CD4-positive, alpha-beta T cell treated with Interleukin-21 for 1 hour (primary cell): ENCODE data around the gene C11orf52.

ENCODE experiments used
- DNase-seq: peaks from one replicate; pipeline ENCODE4 v3.0.0-alpha.2; 2020

The C11orf52 gene

DNA sequence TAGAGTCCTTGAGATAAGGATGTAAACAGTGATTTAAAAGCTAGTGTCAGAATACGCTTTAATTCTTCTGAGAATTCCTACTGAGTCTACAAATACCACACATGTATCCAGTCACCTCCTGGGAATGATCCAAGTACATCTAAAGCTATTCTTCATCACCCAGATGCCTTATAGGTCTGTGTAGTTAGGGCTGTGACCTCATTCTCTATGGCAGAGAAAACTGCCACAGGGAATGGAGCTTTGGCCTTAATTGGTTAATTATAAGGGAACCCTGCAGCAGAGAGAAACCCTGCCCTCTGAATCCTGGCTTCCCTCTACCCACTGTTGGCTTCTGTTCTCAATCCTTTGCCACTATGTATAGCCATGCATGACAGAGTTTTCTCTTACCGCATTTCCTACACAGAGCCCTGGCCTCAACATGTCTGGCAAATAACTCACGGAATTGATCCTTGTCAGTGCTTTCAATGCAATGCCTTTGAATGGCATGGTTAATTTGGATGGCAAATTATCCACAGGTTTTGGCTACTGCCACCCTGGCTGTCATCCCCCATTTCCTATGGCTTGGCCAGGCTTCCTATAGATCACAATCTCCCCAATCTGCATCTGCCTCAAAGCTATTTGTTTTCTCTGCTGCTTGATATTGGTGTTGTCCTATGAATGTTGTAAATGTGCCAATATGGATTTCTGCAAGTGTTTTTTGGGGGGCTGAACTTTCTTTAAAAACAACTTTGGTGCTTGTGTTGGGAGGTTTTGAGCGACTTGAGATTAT, 21.3 kb downstream of the C11orf52 start:
- no peak for DNase-seq

- DNase-seq, result no peak
These were observed 23.2 kb downstream of the C11orf52 start for GRCh38 chr11:111941963-111942362.

GRCh38 chr11:111942829-111943228, 24.1 kb downstream of the C11orf52 start:
- no peak for DNase-seq

GRCh38 chr11:111944139-111944538, 25.4 kb downstream of the C11orf52 start:
- no peak for DNase-seq

DNA sequence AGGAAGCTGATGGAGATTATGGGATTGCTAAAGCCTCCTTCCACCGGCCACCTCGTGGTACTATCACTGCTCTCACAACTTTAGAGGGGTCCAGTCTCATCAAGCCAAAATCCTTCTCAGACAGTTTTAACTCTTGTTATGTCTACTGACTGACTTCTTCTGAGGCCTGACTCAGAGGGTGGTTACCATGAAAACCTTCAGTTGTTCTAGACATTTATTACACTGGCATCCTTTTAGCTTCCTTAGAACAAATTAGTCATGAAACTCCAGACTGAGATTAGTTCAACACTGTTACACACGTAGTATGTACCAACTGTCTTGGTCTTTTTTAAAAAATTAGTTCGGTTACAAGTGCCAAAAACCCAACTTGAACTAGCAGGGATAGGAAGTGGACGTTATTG, 25.9 kb downstream of the C11orf52 start:
- DNase-seq, result no peak

DNA sequence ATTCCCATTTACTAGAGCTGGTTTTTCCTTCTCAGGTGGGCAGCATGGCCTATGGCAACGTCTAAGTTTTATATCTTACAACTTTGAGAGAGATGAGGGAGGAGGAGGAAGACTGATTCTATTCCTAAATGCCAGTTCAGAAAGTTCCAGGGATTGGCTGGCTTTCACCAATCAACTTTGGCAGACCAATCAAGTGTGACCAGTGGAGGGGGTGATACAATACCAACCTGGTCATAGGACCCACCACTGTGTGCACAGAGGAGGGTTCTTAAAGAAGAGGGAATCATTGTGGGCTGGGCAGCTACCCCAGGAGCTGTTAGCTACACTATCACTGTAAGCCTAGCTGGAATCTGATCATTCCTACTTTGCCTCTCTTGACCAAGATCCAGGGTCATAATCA, 26.5 kb downstream of the C11orf52 start:
- DNase-seq, result no peak

DNA sequence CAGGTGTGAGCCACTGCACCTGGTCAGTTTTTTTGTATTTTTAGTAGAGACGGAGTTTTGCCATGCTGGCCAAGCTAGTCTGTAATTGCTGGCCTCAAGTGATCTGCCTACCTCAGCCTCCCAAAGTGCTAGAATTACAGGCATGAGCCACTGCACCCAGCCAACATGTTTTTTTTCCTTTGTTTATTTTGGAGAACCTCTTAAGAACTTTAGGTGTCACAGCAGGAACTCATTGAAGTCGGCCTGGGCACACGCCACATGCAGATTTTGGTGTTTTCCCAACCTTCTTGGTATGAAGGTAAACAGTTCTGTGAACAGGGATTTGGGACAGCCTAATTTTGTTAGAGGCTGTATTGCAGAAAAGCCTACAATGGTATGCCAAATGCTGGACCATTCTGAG, 27.8 kb downstream of the C11orf52 start:
- no peak for DNase-seq

DNA sequence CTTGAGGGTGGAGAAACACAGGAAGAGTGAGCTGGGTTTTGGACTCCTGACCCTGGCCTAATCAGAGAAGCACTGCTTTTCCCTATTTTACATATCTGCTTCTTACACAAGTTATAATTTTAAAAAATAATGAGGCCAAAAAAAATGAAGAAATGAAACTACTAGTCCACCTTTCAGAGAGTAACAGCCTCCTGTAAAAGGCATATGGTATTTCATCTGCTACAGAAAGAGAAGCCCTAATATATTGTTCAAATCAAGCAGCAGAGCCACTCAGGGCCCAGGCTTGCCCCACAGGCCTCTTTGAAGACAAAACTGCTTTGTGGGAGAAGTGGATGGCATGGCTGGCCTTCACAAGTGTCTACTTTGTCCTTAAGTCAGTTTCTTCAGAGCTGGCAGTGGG, 28.4 kb downstream of the C11orf52 start:
- DNase-seq, result no peak

- no peak for DNase-seq
These were observed 31.1 kb downstream of the C11orf52 start for GRCh38 chr11:111949519-111950426.

- no peak for DNase-seq
These were observed 32.9 kb downstream of the C11orf52 start for GRCh38 chr11:111951565-111951964.

DNA sequence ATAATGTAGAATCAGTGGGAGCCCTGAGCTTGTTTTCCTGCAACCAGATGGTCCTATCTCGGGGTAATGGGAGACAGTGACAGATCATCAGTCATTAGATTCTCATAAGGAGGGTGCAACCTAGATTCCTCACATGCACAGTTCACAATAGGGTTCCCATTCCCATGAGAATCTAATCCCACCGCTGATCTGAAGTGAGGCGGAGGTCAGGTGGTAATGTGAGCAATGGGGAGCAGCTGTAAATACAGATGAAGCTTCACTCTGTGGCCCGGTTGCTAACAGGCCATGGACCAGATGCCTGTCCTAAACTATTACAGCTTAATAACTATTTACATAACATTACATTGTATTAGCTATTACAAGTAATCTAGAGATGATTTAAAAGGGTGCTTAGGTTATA, 35.4 kb downstream of the C11orf52 start:
- DNase-seq, result no peak

GRCh38 chr11:111957663-111958444, 39.1 kb downstream of the C11orf52 start:
- no peak for DNase-seq

GRCh38 chr11:111960916-111961315, 42.2 kb downstream of the C11orf52 start:
- no peak for DNase-seq

- DNase-seq, result no peak
These were observed 42.9 kb downstream of the C11orf52 start for GRCh38 chr11:111961389-111962300.

DNA sequence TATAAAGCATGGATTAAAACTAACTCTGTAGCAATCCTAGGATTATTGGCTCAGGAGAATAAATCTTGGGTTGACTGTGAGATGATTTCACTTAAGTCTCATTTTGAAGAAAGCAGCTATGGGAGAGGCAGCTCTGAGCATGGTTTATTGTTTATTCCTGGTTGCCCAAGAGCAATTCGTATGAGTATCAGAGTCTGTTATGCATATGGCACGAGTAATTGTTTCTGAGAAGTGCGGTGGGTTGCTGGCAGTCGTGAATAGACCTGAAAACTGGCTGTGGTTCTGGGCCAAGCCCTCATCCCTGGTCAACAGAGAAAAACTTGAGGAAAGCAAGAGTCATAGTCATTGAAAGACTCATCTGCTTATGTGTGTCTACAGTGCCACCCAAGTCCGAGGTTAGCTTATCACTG, 45.2 kb downstream of the C11orf52 start:
- no peak for DNase-seq

GRCh38 chr11:111966678-111967077, 48.0 kb downstream of the C11orf52 start:
- no peak for DNase-seq

GRCh38 chr11:111967649-111968048, 48.9 kb downstream of the C11orf52 start:
- DNase-seq, result no peak

DNA sequence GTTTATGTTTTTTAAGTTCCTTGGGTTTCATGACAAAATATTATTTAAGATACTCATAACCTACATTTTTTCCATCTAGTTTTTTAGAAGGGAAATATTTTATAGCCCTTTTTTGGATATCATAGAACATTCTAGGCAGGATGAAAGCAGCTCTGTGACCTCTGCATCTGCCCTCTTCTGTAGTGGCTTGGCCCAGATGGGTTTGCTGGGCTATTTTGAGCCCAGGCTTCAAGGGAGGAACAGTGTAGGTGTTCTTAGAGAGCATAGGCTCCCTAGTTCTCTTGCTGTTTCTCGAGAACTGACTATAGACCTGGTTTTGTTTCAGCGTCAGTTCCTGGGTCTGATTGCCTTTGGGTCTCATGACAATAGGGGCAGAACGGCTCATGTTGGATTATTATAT, 50.6 kb downstream of the C11orf52 start:
- no peak for DNase-seq

GRCh38 chr11:111974446-111974845, 55.7 kb downstream of the C11orf52 start:
- DNase-seq, result no peak

DNA sequence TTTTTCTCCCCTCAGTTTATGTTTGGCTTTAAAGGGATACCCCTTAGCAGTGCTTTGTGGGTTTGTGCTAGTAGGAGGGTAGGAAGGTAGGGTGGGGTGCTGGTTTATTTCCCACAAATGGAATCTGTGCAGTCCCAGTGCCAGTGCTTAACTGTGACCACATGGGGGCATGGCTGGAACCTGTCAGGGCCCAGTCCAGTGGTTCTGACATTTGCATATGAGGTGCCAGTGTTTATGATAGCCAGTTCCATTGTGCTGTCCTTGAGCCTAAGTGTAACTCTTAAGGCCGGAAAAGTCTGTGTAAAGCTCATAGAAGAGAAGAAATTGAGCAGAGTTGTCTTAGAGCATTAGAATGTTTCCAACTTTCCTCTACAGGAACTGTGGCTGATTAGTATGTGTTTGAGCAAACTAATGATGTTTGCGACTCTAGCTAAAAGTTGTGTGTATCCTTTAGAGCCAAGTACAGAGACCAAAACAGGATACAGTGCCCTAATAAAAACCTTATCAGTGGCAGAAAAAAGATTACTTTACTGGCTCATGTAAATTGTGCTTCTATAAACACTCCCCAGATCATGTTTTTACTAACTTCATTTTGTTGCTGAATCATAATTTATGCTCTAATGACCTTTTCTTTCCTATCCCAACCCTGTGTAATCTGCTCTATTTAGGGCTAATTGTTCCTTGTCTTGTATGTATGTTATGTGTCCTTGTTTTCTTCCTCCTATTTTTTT, 56.5 kb downstream of the C11orf52 start:
- DNase-seq, result no peak

DNA sequence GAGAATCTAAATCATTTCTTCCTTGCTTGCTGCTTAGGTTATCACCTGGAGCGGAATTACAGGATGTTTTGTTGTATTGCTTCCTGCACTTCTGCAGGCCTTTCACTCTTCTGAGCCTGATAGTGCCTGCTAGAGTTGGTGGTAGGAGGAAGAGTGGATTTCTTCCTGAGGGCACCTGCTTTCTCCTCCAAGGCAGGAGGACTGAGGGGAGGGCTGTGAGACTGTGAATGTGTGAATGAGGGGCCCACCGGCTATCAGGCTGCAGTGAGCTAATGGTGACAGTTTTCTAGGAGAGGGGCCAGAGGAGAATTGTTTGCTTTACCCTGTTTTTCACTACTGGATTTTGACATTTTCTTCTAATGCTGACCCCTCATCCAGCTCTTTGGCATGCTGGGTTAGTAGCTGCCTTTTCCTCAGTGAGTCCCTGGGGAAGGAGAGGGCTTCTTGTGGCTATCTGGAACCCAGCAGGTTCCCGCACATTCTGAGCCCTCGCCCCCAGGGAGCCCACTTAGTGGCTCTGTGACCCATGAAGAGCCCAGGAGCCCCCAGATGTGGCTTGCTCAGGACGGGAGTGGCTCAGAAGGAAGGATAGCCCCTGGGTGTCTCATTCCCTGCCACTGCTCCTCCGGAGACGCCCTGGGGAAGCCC, 57.5 kb downstream of the C11orf52 start:
- DNase-seq, result no peak
